HG03354 (cell line): Measurements from ENCODE around the gene SLC38A11.
"Not testable (repeated sequence)": the region's sequence is repeated elsewhere in the genome, so short reads cannot be mapped to it uniquely, and the experiment has no call there.

Experiments used
- ATAC-seq: cut with Tn5 transposase; IDR thresholded peaks from one replicate; pipeline ENCODE4 v1.9.1; 2021; ENCODE audit warnings: mild to moderate bottlenecking; ENCODE audit not compliant: unreplicated experiment, poor library complexity, severe bottlenecking

Gene SLC38A11

GRCh38 chr2:164887434-164888144 lies 67.7 kb downstream of the SLC38A11 start:
- no peak for ATAC-seq

- ATAC-seq = no peak
Observed at GRCh38 chr2:164882276-164882675, 73.0 kb downstream of the SLC38A11 start.

DNA sequence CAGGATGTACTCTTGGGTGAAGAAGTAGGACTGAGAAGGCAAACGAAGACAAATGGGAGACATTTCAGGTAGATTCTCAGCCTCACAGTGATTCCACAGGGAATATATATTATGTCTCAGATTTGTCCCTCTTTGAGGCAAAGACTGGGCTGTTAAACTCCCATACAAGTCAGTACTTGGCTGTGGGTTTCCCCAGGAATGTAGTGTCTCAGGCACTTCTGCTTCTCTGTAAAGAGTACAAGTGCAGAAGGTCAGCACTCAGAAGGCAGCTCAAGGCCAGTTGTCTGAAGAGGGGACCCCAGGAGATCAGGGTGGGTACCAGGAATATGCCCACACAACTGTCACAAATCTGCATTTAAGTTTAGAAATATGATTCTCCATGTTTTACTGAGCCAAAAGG lies 73.8 kb downstream of the SLC38A11 start:
- no peak for ATAC-seq

GRCh38 chr2:164879901-164880535 lies 75.3 kb downstream of the SLC38A11 start:
- no peak for ATAC-seq

DNA sequence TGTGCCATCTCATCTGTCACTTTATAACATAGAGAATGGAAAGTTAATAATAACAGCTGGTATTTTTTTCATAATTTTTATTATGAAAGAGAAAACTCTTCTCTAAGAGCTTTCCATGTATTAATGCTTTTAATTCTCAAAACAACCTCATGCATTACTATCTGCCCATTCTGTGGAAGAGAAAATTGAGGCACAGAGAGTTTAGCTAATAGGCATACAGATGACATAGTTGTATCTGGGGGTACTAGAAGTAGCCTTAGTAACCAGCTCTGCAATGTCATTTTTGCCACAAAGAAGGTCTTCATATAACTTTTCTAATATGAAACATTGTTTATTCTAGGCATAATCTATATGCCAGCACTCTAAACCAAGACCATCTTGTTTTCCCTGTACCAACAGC lies 77.4 kb downstream of the SLC38A11 start:
- ATAC-seq = no peak

DNA sequence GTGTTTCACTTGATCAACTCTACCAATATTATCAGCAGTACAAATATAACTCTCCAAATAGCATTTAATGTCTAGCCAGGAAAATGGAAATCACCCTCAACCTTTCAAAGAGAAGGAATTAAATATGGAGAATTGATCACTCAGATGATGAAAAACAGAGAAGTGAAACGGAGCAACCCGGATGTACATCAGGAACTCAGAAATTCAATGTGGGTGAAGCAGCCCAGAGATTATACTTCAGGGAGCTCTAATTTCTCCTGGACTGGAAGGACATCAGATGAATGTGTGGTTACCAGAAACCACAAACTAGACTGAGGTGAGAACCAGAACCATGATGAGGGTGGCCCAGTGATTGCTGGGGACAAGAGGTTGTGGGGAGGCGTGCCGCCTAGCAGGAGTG lies 78.2 kb downstream of the SLC38A11 start:
- ATAC-seq = no peak

GRCh38 chr2:164875334-164876205 lies 79.8 kb downstream of the SLC38A11 start:
- no peak for ATAC-seq

GRCh38 chr2:164873210-164873908 lies 82.0 kb downstream of the SLC38A11 start:
- no peak for ATAC-seq

- ATAC-seq = no peak
Observed at GRCh38 chr2:164871404-164871803, 83.9 kb downstream of the SLC38A11 start.

DNA sequence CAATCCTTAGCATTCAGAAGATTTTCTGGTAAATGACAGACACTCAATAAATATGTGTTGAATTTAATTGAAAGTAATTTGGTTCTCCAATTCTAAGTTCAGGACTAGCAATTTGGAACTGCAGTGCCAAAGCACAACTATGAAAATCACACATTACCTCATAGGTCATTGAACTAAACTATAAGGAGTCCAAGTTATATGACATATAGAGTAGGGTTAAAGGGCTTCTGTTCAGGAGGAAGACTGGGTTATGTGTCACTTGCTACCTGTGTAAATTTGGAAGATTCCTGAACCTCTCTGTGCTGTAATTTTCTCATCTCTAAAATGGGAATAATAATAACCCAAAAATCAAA lies 85.9 kb downstream of the SLC38A11 start:
- ATAC-seq = no peak

DNA sequence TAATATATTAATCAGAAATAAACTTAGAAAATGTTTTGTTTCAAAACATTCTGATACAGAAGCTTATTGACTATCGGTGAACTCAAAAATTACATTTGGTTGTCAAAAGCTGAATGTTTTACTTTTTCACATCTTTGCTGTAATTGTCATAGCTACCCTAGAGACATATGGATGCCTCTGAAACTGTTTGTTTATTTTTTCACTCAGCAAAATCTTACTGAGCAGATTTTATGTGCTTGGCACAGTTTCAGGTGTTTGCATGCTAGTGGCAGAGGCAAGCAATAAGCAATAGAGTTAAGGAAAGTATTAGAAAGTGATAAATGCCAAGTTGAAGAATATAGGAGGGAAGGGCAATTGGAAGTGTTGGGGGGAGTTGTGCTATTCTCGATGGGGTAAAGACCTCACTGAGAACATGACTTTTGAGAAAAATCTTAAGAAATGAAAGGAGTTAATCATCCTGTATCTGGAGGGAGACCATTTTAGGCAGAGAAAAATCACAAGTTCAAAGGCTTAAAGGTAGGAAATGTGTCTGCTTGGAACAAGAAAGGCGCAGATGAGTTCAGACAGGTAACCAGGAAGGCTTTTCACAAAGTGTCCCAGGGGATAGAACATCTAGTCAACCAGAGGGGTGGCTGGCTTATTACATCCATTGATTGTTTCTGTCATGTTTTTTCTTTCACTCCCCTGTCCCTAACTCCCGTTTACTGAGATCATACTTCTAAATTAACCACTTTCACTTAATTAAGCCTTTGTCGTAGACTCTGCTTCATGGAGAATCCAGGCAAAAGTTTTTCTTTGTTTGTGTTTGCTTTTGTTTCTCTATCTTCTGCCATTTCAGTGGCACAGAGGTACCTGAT lies 86.5 kb downstream of the SLC38A11 start:
- ATAC-seq = no peak

GRCh38 chr2:164867779-164868397 lies 87.4 kb downstream of the SLC38A11 start:
- ATAC-seq = no peak

- not testable (repeated sequence) for ATAC-seq
Observed at GRCh38 chr2:164866381-164866780, 88.9 kb downstream of the SLC38A11 start.

GRCh38 chr2:164860694-164861042 lies 94.7 kb downstream of the SLC38A11 start:
- no peak for ATAC-seq

DNA sequence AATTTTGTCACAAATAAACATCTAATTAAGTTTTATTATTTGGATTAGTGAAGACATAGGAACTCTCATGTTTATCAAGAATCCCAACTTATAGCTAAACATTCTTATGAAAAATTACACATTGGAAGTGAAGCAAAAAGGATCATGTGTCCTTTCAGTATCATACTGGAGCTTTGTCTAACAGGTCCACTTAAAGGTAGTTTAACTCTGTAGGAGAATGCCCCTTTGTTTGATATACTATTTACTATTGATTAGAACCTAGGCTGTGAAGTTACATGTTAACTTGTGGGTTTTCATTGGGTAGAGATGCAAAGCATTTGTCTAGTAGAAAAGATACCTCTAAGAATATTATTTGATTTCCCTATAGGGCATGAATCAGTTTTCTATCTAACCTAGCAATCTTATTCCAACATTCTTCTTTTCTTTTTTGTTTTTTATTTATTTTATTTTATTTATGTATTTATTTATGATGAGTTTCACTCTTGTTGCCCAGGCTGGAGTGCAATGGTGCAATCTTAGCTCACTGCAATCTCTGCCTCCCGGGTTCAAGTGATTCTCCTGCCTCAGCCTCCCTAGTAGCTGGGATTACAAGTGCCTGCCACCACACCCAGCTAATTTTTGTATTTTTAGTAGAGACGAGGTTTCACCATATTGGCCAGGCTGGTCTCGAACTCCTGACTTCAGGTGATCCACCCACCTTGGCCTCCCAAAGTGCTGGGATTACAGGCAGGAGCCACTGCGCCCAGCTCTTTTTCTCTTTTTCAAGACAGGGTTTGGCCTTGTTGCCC lies 95.2 kb downstream of the SLC38A11 start:
- ATAC-seq = not testable (repeated sequence)

DNA sequence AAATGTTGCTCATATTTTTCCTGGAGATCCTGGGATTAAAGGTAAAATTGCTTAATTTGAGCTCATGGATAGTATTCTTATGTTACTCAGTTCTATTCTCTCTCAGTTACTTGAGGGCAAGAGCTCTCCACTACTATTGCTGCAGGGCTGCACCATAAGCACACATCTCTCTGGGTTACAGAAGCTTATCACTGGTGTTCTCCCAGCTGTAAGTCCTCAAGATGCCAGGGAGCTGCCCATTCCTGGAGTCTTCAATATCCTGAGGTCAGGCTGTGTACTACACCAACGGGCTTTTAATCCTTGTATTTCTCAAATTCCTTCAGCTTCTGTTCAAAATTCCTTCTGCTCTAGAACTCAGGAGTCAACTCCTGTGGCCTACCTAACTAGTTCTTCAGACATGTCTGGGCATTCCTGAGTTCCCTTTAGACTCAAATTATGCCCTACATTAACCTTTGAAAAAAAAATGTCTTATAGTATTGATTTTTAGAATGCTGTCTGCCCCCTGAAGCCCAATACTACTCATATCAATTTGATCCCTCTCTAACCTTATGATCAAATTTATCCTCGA lies 96.0 kb downstream of the SLC38A11 start:
- ATAC-seq = no peak

DNA sequence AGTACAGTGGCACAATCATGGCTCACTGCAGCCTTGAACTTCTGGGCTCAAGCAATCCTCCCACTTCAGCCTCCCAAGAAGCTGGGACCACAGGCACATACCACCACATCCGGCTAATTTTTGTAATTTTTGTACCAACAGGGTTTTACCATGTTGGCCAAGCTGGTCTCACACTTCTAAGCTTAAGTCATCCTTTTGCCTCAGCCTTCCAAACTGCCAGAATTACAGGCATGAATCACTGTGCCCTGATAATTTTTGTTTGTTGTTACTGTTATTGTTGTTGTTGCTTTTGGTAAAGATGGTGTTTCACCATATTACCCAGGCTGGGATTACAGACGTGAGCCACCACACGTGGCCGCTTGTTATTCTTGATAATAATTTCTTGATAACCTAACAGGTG lies 103.2 kb downstream of the SLC38A11 start:
- ATAC-seq = no peak

GRCh38 chr2:164850235-164850634 lies 105.1 kb downstream of the SLC38A11 start:
- ATAC-seq = no peak
